HL-60 (cell line): ENCODE measurements around the gene ADARB1.

Experiments used
- DNase-seq, 2 experiments: peaks; one replicate each; pipeline ENCODE4 v3.0.0-alpha.2; 2010 to 2020; ENCODE audit warnings: low read depth in 1 of 2, low spot score in 1 of 2
- H3K27ac ChIP-seq: fragments of 250-450 bp; sonication (Bioruptor Pico); replicated peaks from 2 replicates; pipeline ENCODE4 v1.5.1; 2020; ENCODE audit warnings: mild to moderate bottlenecking, moderate library complexity
- H3K27me3 ChIP-seq: fragments of 250-450 bp; sonication (Bioruptor Pico); 2 replicates; pipeline ENCODE4 v1.5.1; 2021; ENCODE audit warnings: mild to moderate bottlenecking, moderate library complexity; ENCODE audit not compliant: insufficient read depth, poor library complexity, severe bottlenecking
- H3K4me3 ChIP-seq: replicated peaks from 2 replicates; pipeline ENCODE4 v1.5.1; 2011; ENCODE audit warnings: mild to moderate bottlenecking, control low read depth, low read length; ENCODE audit not compliant: insufficient read depth
- CTCF ChIP-seq: IDR thresholded peaks from one replicate; pipeline ENCODE4 v1.5.1; 2011; ENCODE audit warnings: low read length, control low read depth, inconsistent platforms; ENCODE audit not compliant: insufficient read depth
- GABPA ChIP-seq: IDR thresholded peaks from 2 replicates; pipeline ENCODE4 v1.6.1; 2012; ENCODE audit warnings: low read depth
- POLR2AphosphoS5 ChIP-seq: IDR thresholded peaks from 2 replicates; pipeline ENCODE4 v1.6.1; 2012; ENCODE audit warnings: low read depth
- REST ChIP-seq: IDR thresholded peaks from 2 replicates; pipeline ENCODE4 v1.6.1; 2012; ENCODE audit warnings: low read depth; ENCODE audit not compliant: insufficient replicate concordance
- SPI1 ChIP-seq: IDR thresholded peaks from 2 replicates; pipeline ENCODE4 v1.6.1; 2012; ENCODE audit warnings: low read depth, mild to moderate bottlenecking, borderline replicate concordance

The ADARB1 gene

GRCh38 chr21:45167796-45168222 is 93.4 kb downstream of the ADARB1 start:
- TF ChIP-seq POLR2AphosphoS5 (no peak), SPI1 (no peak), GABPA (no peak), REST (no peak), CTCF (no peak)
- no peaks in the 10 kb centered on the region for H3K27me3 ChIP-seq
- no peak overlapping the region for H3K27ac ChIP-seq
- no peak for DNase-seq
- H3K4me3 ChIP-seq = no peak overlapping the region

- no peak for TF ChIP-seq GABPA
- no peak for TF ChIP-seq CTCF
- no peak for TF ChIP-seq POLR2AphosphoS5
- TF ChIP-seq SPI1 = no peak
- TF ChIP-seq REST = no peak
- DNase-seq = no peak
- H3K27ac ChIP-seq = no peak overlapping the region
Measured at GRCh38 chr21:45168522-45168921, 94.1 kb downstream of the ADARB1 start.

GRCh38 chr21:45169001-45169400 is 94.6 kb downstream of the ADARB1 start:
- Histone ChIP-seq H3K4me3 (no peak overlapping the region), H3K27me3 (no peaks in the 10 kb centered on the region), H3K27ac (no peak overlapping the region)
- no peak for DNase-seq
- TF ChIP-seq POLR2AphosphoS5 (no peak), SPI1 (no peak), REST (no peak), GABPA (no peak), CTCF (no peak)

More at GRCh38 chr21:45168522-45168921, 94.1 kb downstream of the ADARB1 start:
- no peaks in the 10 kb centered on the region for H3K27me3 ChIP-seq
- no peak overlapping the region for H3K4me3 ChIP-seq
